Smooth muscle cell (in vitro differentiated cells): ENCODE results near the gene ZC3H13. TPM values are rescaled to one million over a fixed set of nuclear protein-coding genes. Genes with fewer than 3 reads are reported as not detected.

Experiments
- DNase-seq: peaks from one replicate; lab custom pipeline; 2025; ENCODE audit not compliant: unreplicated experiment; lab: John Stamatoyannopoulos, UW
- H2AFZ ChIP-seq: fragments of 200-600 bp; sonication (generic); 2 replicates; pipeline ENCODE4 v1.6.0; 2016; ENCODE audit warnings: antibody characterized with exemption, low read depth, mild to moderate bottlenecking
- H3F3A ChIP-seq: fragments of 200-600 bp; sonication (generic); 2 replicates; pipeline ENCODE4 v1.6.0; 2017; ENCODE audit warnings: antibody characterized with exemption, low read depth
- H3K27ac ChIP-seq: fragments of 200-600 bp; sonication (generic); 2 replicates; pipeline ENCODE4 v1.5.1; 2016; ENCODE audit warnings: low read depth, mild to moderate bottlenecking
- H3K27me3 ChIP-seq: fragments of 200-600 bp; sonication (generic); 2 replicates; pipeline ENCODE4 v1.6.1; 2016; ENCODE audit warnings: low read depth, mild to moderate bottlenecking
- H3K36me3 ChIP-seq: fragments of 200-600 bp; sonication (generic); 2 replicates; pipeline ENCODE4 v1.5.1; 2016; ENCODE audit warnings: low read depth
- H3K4me1 ChIP-seq: fragments of 200-600 bp; sonication (generic); 2 replicates; pipeline ENCODE4 v1.5.1; 2016; ENCODE audit warnings: low read depth
- H3K4me2 ChIP-seq: fragments of 200-600 bp; sonication (generic); 2 replicates; pipeline ENCODE4 v1.6.0; 2016; ENCODE audit warnings: mild to moderate bottlenecking
- H3K4me3 ChIP-seq: fragments of 200-600 bp; sonication (generic); 2 replicates; pipeline ENCODE4 v1.5.1; 2016; ENCODE audit warnings: mild to moderate bottlenecking
- H3K79me2 ChIP-seq: fragments of 200-600 bp; sonication (generic); 2 replicates; pipeline ENCODE4 v1.6.0; 2016; ENCODE audit warnings: low read depth, mild to moderate bottlenecking
- H3K9ac ChIP-seq: fragments of 200-600 bp; sonication (generic); 2 replicates; pipeline ENCODE4 v1.6.0; 2016; ENCODE audit warnings: low read depth
- H3K9me3 ChIP-seq: fragments of 200-600 bp; sonication (generic); replicated peaks from 2 replicates; pipeline ENCODE4 v1.5.1; 2016; ENCODE audit warnings: low read depth
- H4K20me1 ChIP-seq: fragments of 200-600 bp; sonication (generic); 2 replicates; pipeline ENCODE4 v1.6.0; 2016; ENCODE audit warnings: low read depth
- WGBS: methylation state at CpG from one replicate; pipeline ENCODE4 v1.1.7; 2016; ENCODE audit warnings: low lambda C conversion rate; 5-methylcytosine and 5-hydroxymethylcytosine counted together
- polyA plus RNA-seq: library from polyadenylated mRNA; unstranded; fragments of >200 nt; fragmentation: Nextera tagmentation; extraction: Ambion mirVana; gene quantifications from 2 replicates; pipeline ENCODE4 v1.2.1, GENCODE V29; 2016
- total RNA-seq: library from RNA; depleted of rRNA; stranded (reverse); fragments of >200 nt; gene quantifications from 2 replicates; pipeline ENCODE4 v1.2.3, GENCODE V29; 2014
- TF ChIP-seq, protein P1 (sequence below): fragments of 200-600 bp; sonication (generic); IDR thresholded peaks from 2 replicates; pipeline ENCODE4 v1.5.1; 2017; ENCODE audit warnings: borderline replicate concordance, mild to moderate bottlenecking, antibody characterized with exemption; ENCODE audit not compliant: insufficient read depth, poor library complexity, severe bottlenecking

The ZC3H13 gene
- total and polyA plus RNA-seq, 2 experiments from 2014 or later = 20.4 to 37.7 TPM

- no peaks in the 10 kb centered on the region for H4K20me1 ChIP-seq
- no peaks in the 10 kb centered on the region for H3K79me2 ChIP-seq
- no peak overlapping the region for H3K27ac ChIP-seq
- H3K27me3 ChIP-seq = peaks cover 42% of the 10 kb centered on the region
- no peak overlapping the region for H2AFZ ChIP-seq
- WGBS = 42% methylated on average over 4 of the region's 4 CpGs
- no peak overlapping the region for H3K4me2 ChIP-seq
- no peaks in the 10 kb centered on the region for H3K9me3 ChIP-seq
- no peaks in the 10 kb centered on the region for H3K4me1 ChIP-seq
- H3F3A ChIP-seq = no peaks in the 10 kb centered on the region
- H3K36me3 ChIP-seq = no peaks in the 10 kb centered on the region
- no peak overlapping the region for H3K9ac ChIP-seq
- TF ChIP-seq, protein P1, sequence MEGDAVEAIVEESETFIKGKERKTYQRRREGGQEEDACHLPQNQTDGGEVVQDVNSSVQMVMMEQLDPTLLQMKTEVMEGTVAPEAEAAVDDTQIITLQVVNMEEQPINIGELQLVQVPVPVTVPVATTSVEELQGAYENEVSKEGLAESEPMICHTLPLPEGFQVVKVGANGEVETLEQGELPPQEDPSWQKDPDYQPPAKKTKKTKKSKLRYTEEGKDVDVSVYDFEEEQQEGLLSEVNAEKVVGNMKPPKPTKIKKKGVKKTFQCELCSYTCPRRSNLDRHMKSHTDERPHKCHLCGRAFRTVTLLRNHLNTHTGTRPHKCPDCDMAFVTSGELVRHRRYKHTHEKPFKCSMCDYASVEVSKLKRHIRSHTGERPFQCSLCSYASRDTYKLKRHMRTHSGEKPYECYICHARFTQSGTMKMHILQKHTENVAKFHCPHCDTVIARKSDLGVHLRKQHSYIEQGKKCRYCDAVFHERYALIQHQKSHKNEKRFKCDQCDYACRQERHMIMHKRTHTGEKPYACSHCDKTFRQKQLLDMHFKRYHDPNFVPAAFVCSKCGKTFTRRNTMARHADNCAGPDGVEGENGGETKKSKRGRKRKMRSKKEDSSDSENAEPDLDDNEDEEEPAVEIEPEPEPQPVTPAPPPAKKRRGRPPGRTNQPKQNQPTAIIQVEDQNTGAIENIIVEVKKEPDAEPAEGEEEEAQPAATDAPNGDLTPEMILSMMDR = no peak
- no peak overlapping the region for H3K4me3 ChIP-seq
- DNase-seq = no peak
Observed at GRCh38 chr13:45936621-45937020, 115.9 kb downstream of the ZC3H13 start.

- H3K36me3 ChIP-seq = no peaks in the 10 kb centered on the region
- TF ChIP-seq, protein P1 = no peak
Observed at GRCh38 chr13:45934283-45934682, 118.3 kb downstream of the ZC3H13 start.

DNA sequence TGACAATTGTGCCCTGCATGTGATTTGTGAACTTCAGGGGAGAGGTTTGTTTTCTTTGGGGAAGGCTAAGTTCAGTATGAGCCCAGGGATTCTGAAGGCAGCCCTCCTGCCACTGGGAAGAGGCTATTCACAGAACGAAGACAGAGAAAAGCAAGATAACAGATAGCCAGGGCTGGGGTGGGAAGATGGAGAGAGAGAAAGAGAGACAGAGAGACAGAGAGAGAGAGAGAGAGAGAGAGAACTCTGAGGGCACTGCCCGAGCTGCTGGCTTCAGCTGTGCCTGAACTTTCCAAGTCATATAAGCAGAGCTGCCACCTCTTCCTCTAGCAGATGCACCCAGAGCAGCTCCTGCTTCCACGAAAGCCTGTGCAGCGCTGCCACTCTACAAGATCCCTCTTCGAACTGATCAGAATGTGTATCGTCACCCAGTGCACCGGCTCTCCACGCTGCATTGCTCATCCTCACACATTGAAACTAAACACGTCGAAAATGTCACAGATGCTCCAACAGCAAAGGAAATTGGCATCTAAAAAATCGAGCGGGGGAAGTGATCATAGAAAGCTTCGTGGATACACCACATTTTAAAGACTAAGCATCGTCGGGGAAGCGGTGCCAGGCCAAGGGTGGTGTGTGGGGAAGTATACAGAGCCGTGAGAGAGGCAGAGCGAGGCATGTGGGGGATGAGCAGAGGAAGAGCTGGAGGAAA lies 119.2 kb downstream of the ZC3H13 start:
- TF ChIP-seq, protein P1 = no peak
- no peak for DNase-seq
- no peak overlapping the region for H3K9ac ChIP-seq
- no peaks in the 10 kb centered on the region for H3K36me3 ChIP-seq
- no peaks in the 10 kb centered on the region for H3K79me2 ChIP-seq
- H2AFZ ChIP-seq = no peak overlapping the region
- no peaks in the 10 kb centered on the region for H3K9me3 ChIP-seq
- no peak overlapping the region for H3K4me2 ChIP-seq
- no peak overlapping the region for H3K27ac ChIP-seq
- no peaks in the 10 kb centered on the region for H4K20me1 ChIP-seq
- H3K4me1 ChIP-seq = no peaks in the 10 kb centered on the region
- H3K4me3 ChIP-seq = no peak overlapping the region
- WGBS = 86% methylated on average over 18 of the region's 18 CpGs
- peaks cover 48% of the 10 kb centered on the region for H3K27me3 ChIP-seq
- H3F3A ChIP-seq = no peaks in the 10 kb centered on the region

More at GRCh38 chr13:45934283-45934682, 118.3 kb downstream of the ZC3H13 start:
- no peak for DNase-seq
- Histone ChIP-seq H3K4me1 (no peaks in the 10 kb centered on the region), H3K79me2 (no peaks in the 10 kb centered on the region), H4K20me1 (no peaks in the 10 kb centered on the region), H3K9ac (no peak overlapping the region), H3K27me3 (peaks cover 48% of the 10 kb centered on the region), H3K27ac (no peak overlapping the region), H2AFZ (no peak overlapping the region), H3F3A (no peaks in the 10 kb centered on the region), H3K4me2 (no peak overlapping the region), H3K9me3 (no peaks in the 10 kb centered on the region), H3K4me3 (no peak overlapping the region)
- WGBS = 94% methylated on average over 5 of the region's 5 CpGs

DNA sequence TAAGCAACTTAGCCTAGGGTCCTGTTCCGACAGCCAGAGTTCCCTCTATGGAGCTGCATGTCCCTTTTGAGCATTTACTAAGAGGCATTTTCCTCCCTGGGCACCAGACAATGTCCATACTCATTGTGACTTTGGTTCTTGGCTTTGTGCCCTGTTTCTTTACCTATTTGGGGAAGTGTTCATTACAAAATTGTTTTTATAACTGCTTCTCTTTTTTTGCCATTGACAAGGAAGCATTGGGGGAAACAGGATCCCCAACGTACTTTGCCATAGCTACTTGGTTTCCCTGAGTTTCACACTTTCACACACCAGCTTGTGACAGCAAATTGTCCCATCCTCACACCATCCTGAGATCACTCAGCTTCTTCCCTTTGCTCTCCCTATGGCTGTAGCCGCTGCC lies 119.9 kb downstream of the ZC3H13 start:
- Histone ChIP-seq H4K20me1 (no peaks in the 10 kb centered on the region), H3F3A (no peaks in the 10 kb centered on the region), H2AFZ (no peak overlapping the region), H3K27me3 (peaks cover 48% of the 10 kb centered on the region), H3K4me3 (no peak overlapping the region), H3K4me2 (no peak overlapping the region), H3K4me1 (no peaks in the 10 kb centered on the region), H3K9ac (no peak overlapping the region), H3K36me3 (no peaks in the 10 kb centered on the region), H3K9me3 (no peaks in the 10 kb centered on the region), H3K79me2 (no peaks in the 10 kb centered on the region), H3K27ac (no peak overlapping the region)
- 88% methylated on average over 3 of the region's 3 CpGs for WGBS
- DNase-seq = no peak
- TF ChIP-seq, protein P1 = no peak
